ENCODE data around the gene BNC2. TPM values are rescaled to one million over a fixed set of nuclear protein-coding genes. Genes with fewer than 3 reads are reported as not detected.

Gene BNC2
- total RNA-seq, 1 experiment from 2014 or later, result 4.9 TPM

GRCh38 chr9:16846986-16847385 lies 23.5 kb downstream of the BNC2 start:
- no peak for DNase-seq (ENCODE audit: low read depth in 1 of 2, low spot score in 2 of 2)
- H3K4me1 ChIP-seq (replicated peaks), result no peaks in the 10 kb centered on the region
- H3K27me3 ChIP-seq (replicated peaks), result no peaks in the 10 kb centered on the region

GRCh38 chr9:16846367-16846766 lies 24.1 kb downstream of the BNC2 start:
- Histone ChIP-seq H3K36me3 (no peaks in the 10 kb centered on the region), H3K9me3 (replicated peaks) (no peaks in the 10 kb centered on the region), H3K27ac (no peak overlapping the region), H3K4me1 (replicated peaks) (no peaks in the 10 kb centered on the region), H3K27me3 (replicated peaks) (no peaks in the 10 kb centered on the region), H3K4me3 (no peak overlapping the region)
- DNase-seq (ENCODE audit: low read depth in 1 of 2, low spot score in 2 of 2), result no peak

More at GRCh38 chr9:16846986-16847385, 23.5 kb downstream of the BNC2 start:
- Histone ChIP-seq H3K9me3 (replicated peaks) (no peaks in the 10 kb centered on the region), H3K27ac (no peak overlapping the region), H3K4me3 (no peak overlapping the region), H3K36me3 (no peaks in the 10 kb centered on the region)

GRCh38 chr9:16834817-16835216 lies 35.7 kb downstream of the BNC2 start:
- no peaks in the 10 kb centered on the region for H3K36me3 ChIP-seq
- no peak for DNase-seq (ENCODE audit: low read depth in 1 of 2, low spot score in 2 of 2)
- H3K4me1 ChIP-seq (replicated peaks), result no peaks in the 10 kb centered on the region
- H3K27ac ChIP-seq, result no peak overlapping the region
- no peaks in the 10 kb centered on the region for H3K27me3 ChIP-seq (replicated peaks)
- no peaks in the 10 kb centered on the region for H3K9me3 ChIP-seq (replicated peaks)
- H3K4me3 ChIP-seq, result no peak overlapping the region

GRCh38 chr9:16833296-16833835 lies 37.1 kb downstream of the BNC2 start:
- no peaks in the 10 kb centered on the region for H3K36me3 ChIP-seq

GRCh38 chr9:16832101-16832500 lies 38.4 kb downstream of the BNC2 start:
- H3K4me1 ChIP-seq (replicated peaks), result peaks cover 10% of the 10 kb centered on the region
- H3K36me3 ChIP-seq, result no peaks in the 10 kb centered on the region
- no peaks in the 10 kb centered on the region for H3K27me3 ChIP-seq (replicated peaks)
- DNase-seq (ENCODE audit: low read depth in 1 of 2, low spot score in 2 of 2), result no peak
- no peaks in the 10 kb centered on the region for H3K9me3 ChIP-seq (replicated peaks)
- no peak overlapping the region for H3K27ac ChIP-seq
- H3K4me3 ChIP-seq, result no peak overlapping the region

More at GRCh38 chr9:16833296-16833835, 37.1 kb downstream of the BNC2 start:
- H3K27ac ChIP-seq, result no peak overlapping the region
- no peaks in the 10 kb centered on the region for H3K9me3 ChIP-seq (replicated peaks)
- no peak for DNase-seq (ENCODE audit: low read depth in 1 of 2, low spot score in 2 of 2)
- no peaks in the 10 kb centered on the region for H3K27me3 ChIP-seq (replicated peaks)
- no peak overlapping the region for H3K4me3 ChIP-seq
- peaks cover 6% of the 10 kb centered on the region; the same call in 1 of the 2 replicates for H3K4me1 ChIP-seq (replicated peaks)

GRCh38 chr9:16830806-16831205 lies 39.7 kb downstream of the BNC2 start:
- no peak for DNase-seq (ENCODE audit: low read depth in 1 of 2, low spot score in 2 of 2)
- no peaks in the 10 kb centered on the region for H3K27me3 ChIP-seq (replicated peaks)
- peaks cover 22% of the 10 kb centered on the region for H3K4me1 ChIP-seq (replicated peaks)
- H3K36me3 ChIP-seq, result no peaks in the 10 kb centered on the region
- no peak overlapping the region for H3K4me3 ChIP-seq
- no peak overlapping the region for H3K27ac ChIP-seq
- no peaks in the 10 kb centered on the region for H3K9me3 ChIP-seq (replicated peaks)

GRCh38 chr9:16828340-16829281 lies 41.9 kb downstream of the BNC2 start:
- peak overlapping the region; percentile 62 for H3K27ac ChIP-seq
- H3K27me3 ChIP-seq (replicated peaks), result no peaks in the 10 kb centered on the region
- peak overlapping the region; percentile 12 for H3K4me3 ChIP-seq
- DNase-seq (ENCODE audit: low read depth in 1 of 2, low spot score in 2 of 2), result peak; percentile 38 to 41
- H3K9me3 ChIP-seq (replicated peaks), result no peaks in the 10 kb centered on the region
- peaks cover 38% of the 10 kb centered on the region for H3K4me1 ChIP-seq (replicated peaks)
- H3K36me3 ChIP-seq, result no peaks in the 10 kb centered on the region

GRCh38 chr9:16825971-16826625 lies 44.4 kb downstream of the BNC2 start:
- Histone ChIP-seq H3K27me3 (replicated peaks) (no peaks in the 10 kb centered on the region), H3K27ac (peak overlapping the region; percentile 15; the same call in 1 of the 2 replicates), H3K36me3 (no peaks in the 10 kb centered on the region), H3K4me1 (replicated peaks) (peaks cover 38% of the 10 kb centered on the region), H3K4me3 (no peak overlapping the region), H3K9me3 (replicated peaks) (no peaks in the 10 kb centered on the region)
- DNase-seq (ENCODE audit: low read depth in 1 of 2, low spot score in 2 of 2), result peak; percentile 49 to 53

- Histone ChIP-seq H3K9me3 (replicated peaks) (no peaks in the 10 kb centered on the region), H3K4me1 (replicated peaks) (peaks cover 38% of the 10 kb centered on the region), H3K27me3 (replicated peaks) (no peaks in the 10 kb centered on the region), H3K36me3 (no peaks in the 10 kb centered on the region), H3K27ac (no peak overlapping the region), H3K4me3 (no peak overlapping the region)
- DNase-seq (ENCODE audit: low read depth in 1 of 2, low spot score in 2 of 2), result no peak
Observed at GRCh38 chr9:16825331-16825725, 45.1 kb downstream of the BNC2 start.

- peaks cover 38% of the 10 kb centered on the region for H3K4me1 ChIP-seq (replicated peaks)
- DNase-seq (ENCODE audit: low read depth in 1 of 2, low spot score in 2 of 2), result peak in 1 of 2 experiments; percentile 35
- peak overlapping the region; percentile 31; the same call in 1 of the 2 replicates for H3K27ac ChIP-seq
- H3K36me3 ChIP-seq, result no peaks in the 10 kb centered on the region
- no peak overlapping the region for H3K4me3 ChIP-seq
- no peaks in the 10 kb centered on the region for H3K9me3 ChIP-seq (replicated peaks)
- no peaks in the 10 kb centered on the region for H3K27me3 ChIP-seq (replicated peaks)
Observed at GRCh38 chr9:16824545-16825330, 45.7 kb downstream of the BNC2 start.

- Histone ChIP-seq H3K36me3 (no peaks in the 10 kb centered on the region), H3K9me3 (replicated peaks) (no peaks in the 10 kb centered on the region), H3K27me3 (replicated peaks) (no peaks in the 10 kb centered on the region), H3K27ac (no peak overlapping the region), H3K4me3 (no peak overlapping the region), H3K4me1 (replicated peaks) (peaks cover 34% of the 10 kb centered on the region)
- DNase-seq (ENCODE audit: low read depth in 1 of 2, low spot score in 2 of 2), result no peak
Observed at GRCh38 chr9:16823906-16824305, 46.6 kb downstream of the BNC2 start.

GRCh38 chr9:16821344-16821743 lies 49.1 kb downstream of the BNC2 start:
- H3K9me3 ChIP-seq (replicated peaks), result no peaks in the 10 kb centered on the region
- H3K27ac ChIP-seq, result no peak overlapping the region
- no peaks in the 10 kb centered on the region for H3K27me3 ChIP-seq (replicated peaks)
- H3K4me3 ChIP-seq, result no peak overlapping the region
- no peak for DNase-seq (ENCODE audit: low read depth in 1 of 2, low spot score in 2 of 2)
- peaks cover 21% of the 10 kb centered on the region for H3K4me1 ChIP-seq (replicated peaks)
- no peaks in the 10 kb centered on the region for H3K36me3 ChIP-seq

GRCh38 chr9:16817514-16817913 lies 53.0 kb downstream of the BNC2 start:
- Histone ChIP-seq H3K36me3 (no peaks in the 10 kb centered on the region), H3K27ac (no peak overlapping the region)

More at GRCh38 chr9:16817514-16817913, 53.0 kb downstream of the BNC2 start:
- H3K4me1 ChIP-seq (replicated peaks), result no peaks in the 10 kb centered on the region
- no peaks in the 10 kb centered on the region for H3K9me3 ChIP-seq (replicated peaks)
- H3K27me3 ChIP-seq (replicated peaks), result no peaks in the 10 kb centered on the region
- DNase-seq (ENCODE audit: low read depth in 1 of 2, low spot score in 2 of 2), result no peak
- H3K4me3 ChIP-seq, result no peak overlapping the region

All from SJSA1 (cell line).